HL-60 (cell line): ENCODE measurements around the gene SPTB.

Experiments
- GABPA ChIP-seq: IDR thresholded peaks from 2 replicates; pipeline ENCODE4 v1.6.1; 2012; ENCODE audit warnings: low read depth
- POLR2AphosphoS5 ChIP-seq: IDR thresholded peaks from 2 replicates; pipeline ENCODE4 v1.6.1; 2012; ENCODE audit warnings: low read depth
- TF ChIP-seq, protein P1 (sequence below): IDR thresholded peaks from one replicate; pipeline ENCODE4 v1.5.1; 2011; ENCODE audit warnings: low read length, control low read depth, inconsistent platforms; ENCODE audit not compliant: insufficient read depth
- TF ChIP-seq, protein P2 (sequence below): IDR thresholded peaks from 2 replicates; pipeline ENCODE4 v1.6.1; 2012; ENCODE audit warnings: low read depth; ENCODE audit not compliant: insufficient replicate concordance

DNA sequence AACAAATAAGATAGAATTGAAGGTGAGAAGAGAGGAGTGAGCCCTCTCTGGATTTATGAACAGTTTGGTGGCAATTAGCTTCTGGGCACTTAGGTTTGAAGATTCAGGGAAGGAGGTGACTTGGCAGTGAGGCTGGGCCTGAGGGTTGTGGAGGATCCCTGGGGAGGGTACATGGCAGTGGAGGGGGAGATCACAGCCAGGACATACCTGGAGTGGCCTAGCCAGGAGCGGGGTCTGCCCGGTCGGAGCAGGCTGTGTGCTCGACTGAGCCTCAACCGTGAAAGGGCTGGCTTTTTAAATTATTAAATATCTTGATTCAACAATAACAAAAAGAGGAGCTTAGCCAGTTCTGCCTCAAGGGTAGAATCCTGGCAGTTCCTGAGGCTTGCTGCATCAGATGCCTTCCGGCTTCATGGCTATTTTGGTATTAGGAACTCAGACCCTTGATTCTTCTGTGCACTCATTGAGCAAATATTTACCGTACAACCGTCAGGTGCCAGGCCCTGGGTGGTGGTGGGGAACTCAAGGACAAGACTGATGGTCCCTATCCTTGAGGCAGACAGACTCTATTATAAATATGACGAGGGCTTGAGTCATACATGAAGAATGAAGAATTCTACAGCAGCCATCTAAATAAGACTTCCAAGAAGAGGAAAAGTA lies 73.4 kb downstream of the SPTB start:
- TF ChIP-seq, protein P1, sequence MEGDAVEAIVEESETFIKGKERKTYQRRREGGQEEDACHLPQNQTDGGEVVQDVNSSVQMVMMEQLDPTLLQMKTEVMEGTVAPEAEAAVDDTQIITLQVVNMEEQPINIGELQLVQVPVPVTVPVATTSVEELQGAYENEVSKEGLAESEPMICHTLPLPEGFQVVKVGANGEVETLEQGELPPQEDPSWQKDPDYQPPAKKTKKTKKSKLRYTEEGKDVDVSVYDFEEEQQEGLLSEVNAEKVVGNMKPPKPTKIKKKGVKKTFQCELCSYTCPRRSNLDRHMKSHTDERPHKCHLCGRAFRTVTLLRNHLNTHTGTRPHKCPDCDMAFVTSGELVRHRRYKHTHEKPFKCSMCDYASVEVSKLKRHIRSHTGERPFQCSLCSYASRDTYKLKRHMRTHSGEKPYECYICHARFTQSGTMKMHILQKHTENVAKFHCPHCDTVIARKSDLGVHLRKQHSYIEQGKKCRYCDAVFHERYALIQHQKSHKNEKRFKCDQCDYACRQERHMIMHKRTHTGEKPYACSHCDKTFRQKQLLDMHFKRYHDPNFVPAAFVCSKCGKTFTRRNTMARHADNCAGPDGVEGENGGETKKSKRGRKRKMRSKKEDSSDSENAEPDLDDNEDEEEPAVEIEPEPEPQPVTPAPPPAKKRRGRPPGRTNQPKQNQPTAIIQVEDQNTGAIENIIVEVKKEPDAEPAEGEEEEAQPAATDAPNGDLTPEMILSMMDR = no peak
- TF ChIP-seq POLR2AphosphoS5 (no peak), GABPA (no peak)
- TF ChIP-seq, protein P2, sequence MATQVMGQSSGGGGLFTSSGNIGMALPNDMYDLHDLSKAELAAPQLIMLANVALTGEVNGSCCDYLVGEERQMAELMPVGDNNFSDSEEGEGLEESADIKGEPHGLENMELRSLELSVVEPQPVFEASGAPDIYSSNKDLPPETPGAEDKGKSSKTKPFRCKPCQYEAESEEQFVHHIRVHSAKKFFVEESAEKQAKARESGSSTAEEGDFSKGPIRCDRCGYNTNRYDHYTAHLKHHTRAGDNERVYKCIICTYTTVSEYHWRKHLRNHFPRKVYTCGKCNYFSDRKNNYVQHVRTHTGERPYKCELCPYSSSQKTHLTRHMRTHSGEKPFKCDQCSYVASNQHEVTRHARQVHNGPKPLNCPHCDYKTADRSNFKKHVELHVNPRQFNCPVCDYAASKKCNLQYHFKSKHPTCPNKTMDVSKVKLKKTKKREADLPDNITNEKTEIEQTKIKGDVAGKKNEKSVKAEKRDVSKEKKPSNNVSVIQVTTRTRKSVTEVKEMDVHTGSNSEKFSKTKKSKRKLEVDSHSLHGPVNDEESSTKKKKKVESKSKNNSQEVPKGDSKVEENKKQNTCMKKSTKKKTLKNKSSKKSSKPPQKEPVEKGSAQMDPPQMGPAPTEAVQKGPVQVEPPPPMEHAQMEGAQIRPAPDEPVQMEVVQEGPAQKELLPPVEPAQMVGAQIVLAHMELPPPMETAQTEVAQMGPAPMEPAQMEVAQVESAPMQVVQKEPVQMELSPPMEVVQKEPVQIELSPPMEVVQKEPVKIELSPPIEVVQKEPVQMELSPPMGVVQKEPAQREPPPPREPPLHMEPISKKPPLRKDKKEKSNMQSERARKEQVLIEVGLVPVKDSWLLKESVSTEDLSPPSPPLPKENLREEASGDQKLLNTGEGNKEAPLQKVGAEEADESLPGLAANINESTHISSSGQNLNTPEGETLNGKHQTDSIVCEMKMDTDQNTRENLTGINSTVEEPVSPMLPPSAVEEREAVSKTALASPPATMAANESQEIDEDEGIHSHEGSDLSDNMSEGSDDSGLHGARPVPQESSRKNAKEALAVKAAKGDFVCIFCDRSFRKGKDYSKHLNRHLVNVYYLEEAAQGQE = no peak
